ENCODE measurements around the gene ZDHHC14.
"Not testable (repeated sequence)": the region's sequence is repeated elsewhere in the genome, so short reads cannot be mapped to it uniquely, and the experiment has no call there.

The ZDHHC14 gene

DNA sequence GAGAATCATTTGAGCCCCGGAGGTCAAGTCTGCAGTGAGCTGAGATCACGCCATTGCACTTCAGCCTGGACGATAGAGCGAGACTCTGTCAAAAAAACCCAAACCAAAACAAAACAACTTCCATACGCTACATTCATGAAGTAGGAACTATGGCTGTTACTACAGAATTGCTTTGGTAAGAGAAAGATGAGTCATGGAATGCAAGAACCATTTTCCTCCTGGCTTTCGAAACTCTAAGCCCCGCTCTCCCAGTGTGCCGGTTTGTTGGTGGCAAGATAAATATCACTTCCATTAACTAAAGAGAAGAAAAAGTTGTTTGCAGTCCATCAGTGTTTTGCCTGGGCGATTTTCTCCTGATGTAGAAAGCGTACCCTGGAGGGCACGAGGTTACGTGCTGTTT is 61.3 kb downstream of the ZDHHC14 start:
- no peak for DNase-seq (ENCODE audit: low read depth in 1 of 2, low spot score in 1 of 2)

DNA sequence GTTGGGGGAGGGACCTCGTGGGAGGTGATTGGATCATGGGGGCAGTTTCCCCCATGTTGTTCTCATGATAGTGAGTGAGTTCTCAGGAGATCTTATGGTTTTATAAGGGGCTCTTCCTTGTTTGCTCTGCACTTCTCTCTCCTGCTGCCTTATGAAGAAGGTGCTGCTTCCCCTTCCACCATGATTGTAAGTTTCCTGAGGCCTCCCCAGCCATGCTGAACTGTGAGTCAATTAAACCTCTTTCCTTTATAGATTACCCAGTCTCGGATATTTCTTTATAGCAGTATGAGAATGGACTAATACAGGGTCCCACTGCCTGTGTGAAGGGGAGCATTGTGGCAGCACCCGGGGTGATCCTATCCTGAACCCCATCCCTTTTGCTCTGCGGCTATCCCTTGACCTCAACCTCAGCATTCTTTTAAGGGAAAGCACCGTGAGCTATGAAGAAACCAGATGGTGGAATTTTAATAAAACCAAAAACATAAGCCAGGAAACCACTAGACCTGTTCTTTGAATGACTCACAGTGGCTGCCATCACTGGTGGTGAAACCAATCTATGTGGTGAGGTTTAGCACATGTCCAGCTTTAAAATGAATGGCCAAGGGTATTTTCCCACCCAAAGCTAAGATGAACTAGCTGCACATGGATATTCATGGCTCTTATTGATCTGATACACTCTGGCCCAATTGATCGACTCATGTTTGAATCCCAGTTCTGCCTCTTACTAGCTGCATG is 62.2 kb downstream of the ZDHHC14 start:
- no peak for DNase-seq (ENCODE audit: low read depth in 1 of 2, low spot score in 1 of 2)

DNA sequence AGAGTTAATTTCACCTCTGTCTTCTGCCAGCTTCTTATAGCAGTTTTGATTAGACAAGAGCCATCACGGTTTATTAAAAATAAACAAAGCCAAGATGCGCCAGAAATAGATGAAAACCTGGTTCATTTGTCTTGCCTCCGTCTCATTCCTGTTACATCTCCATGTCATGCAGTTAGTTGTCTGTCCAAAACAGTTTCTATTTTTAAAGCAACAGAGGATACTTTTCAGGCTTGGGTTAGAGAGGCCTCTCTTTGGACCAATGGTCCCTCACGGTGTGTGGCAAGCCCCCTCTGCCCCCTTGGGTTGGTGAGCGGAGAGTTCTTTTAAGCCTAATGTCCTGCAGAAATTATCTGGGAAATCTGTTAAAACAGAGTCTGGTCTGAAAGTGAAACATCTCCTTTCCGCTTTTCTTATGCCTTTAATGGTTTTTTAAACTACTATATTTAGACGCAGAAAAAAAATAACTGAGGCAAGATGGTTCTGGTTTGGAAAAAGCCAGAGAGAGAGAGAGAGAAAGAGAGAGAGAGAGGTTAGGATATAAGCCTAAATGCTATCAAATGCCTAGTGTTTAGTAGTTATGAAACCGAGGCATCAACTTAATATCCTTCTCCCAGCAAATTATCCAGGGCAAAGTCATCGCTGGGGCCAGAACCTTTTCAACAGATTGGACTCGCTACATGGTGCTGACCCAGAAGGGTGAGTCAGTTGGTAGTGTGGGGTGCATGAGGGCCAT is 64.5 kb downstream of the ZDHHC14 start:
- DNase-seq (ENCODE audit: low read depth in 1 of 2, low spot score in 1 of 2), result no peak

DNA sequence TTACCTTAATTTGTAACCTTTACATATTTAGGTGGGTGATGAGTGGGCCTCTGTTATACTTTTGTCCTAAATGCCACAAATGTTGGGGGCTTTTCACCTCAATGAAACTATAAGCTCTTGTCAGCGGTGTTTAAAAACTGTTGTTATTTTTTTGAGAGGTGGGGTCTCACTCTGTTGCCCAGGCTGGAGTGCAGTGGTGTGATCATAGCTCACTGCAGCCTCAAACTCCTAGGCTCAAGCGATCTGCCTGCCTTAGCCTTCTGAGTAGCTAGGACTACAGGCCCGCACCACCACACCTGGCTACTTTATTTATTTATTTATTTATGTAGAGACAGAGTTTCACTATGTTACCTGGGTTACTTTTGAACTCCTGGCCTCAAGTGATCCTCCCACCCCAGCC is 66.7 kb downstream of the ZDHHC14 start:
- DNase-seq (ENCODE audit: low read depth in 1 of 2, low spot score in 1 of 2), result no peak

DNA sequence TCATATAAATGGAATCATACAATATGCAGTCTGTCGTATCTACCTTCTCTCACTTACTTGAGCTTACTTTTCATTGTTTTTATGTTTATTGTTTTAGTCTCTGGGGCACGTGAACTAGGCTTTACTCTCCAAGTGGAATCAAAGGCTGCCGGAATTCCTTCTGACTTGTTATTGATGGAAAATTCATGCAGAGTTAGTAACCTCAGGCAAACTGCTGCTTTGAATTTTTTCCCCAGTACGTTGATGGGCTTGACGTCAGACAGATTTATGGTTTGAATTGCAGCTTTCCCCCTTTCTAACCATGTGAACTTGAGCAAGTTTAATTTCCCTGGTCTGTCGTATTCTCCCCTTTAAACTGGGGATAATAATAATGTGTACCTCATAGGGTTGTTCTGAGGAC is 68.6 kb downstream of the ZDHHC14 start:
- no peak for DNase-seq (ENCODE audit: low read depth in 1 of 2, low spot score in 1 of 2)

DNA sequence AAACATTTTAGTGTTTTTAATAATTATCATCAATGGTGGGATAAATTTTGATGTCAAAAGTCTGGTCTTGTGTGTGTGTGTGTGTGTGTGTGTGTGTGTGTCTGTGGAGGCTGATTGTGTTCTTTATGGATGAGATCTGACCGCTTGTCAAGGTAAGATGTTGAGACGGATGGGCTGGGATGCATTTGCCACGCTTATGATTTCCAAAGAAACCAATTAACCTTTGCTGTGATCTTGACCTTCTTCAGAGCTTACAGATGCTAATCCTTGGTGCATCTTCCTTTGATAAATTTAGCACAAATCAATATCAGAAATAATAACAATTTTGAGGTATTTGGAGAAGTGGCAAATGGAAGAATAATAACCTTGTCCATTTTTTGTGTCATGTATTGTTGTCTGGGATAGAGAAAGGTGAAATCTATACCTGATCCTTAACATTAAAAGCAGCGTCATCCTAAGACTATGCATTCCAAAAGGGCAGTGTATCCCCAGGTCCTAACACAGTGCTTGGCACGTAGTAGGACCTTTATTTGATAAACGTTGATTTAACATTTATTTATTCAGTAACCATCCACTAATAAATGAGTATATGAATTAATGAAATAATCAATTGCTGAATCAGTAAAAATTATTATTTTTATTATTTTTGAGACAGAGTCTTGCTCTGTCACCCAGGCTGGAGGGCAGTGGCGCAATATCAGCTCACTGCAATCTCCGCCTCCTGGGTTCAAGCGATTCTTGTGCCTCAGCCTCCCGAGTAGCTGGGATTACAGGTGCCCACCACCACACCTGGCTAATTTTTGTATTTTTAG is 70.1 kb downstream of the ZDHHC14 start:
- DNase-seq (ENCODE audit: low read depth in 1 of 2, low spot score in 1 of 2), result no peak

DNA sequence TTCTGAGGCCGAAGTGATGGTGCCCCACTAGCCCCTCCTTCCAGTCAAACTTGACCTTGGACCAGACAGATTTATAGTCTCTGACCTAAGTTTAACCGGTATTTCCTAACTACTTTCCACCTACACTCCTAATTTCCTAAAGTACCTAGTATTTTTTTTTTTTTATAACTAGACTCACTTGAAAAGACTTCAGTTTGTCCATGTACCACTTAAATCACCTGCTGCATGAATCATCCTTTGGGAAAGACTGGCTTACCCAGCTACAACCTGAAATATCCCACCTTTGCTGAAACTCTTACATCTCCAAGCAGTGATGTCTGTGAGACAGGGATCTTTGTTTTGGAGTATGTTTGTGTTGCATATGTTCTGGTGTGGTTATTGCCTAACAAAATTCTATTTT is 71.1 kb downstream of the ZDHHC14 start:
- no peak for DNase-seq (ENCODE audit: low read depth in 1 of 2, low spot score in 1 of 2)

DNA sequence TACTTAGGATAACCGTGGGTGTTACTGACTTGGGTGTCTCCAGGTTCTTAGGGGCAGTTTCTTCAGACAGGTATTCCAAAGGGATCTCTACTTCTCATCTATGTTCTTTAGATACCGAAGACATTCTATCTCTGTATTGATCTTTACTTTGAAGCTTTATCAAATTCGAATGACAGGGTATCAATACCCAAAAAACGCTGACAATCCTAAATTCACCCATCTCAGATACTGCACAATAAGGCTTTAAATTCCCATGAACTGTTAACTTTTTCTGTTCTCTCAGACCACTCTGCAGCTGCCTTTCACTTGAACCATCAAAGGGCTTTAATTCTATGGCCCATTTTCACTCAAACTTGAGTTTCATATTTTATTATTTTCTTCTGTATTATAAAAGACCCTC is 72.1 kb downstream of the ZDHHC14 start:
- DNase-seq (ENCODE audit: low read depth in 1 of 2, low spot score in 1 of 2), result no peak

DNA sequence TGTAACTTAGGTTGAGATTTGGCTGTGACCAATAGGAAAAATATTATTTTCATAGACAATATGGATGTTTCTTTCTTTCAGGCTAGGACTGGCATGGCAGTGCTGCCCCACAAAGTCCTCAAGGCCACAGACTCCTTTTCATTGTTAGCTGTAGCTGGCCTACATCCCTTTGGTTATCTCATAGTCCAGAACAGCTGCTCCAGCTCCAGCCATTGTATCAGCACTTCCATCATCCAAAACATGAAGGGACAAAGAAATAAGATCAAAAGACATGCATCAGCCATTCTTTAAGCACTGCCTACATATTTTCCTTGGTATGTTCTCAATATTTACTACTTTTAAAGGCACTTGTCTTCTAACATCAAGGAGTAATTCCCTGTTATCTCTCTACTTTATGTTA is 73.0 kb downstream of the ZDHHC14 start:
- no peak for DNase-seq (ENCODE audit: low read depth in 1 of 2, low spot score in 1 of 2)

DNA sequence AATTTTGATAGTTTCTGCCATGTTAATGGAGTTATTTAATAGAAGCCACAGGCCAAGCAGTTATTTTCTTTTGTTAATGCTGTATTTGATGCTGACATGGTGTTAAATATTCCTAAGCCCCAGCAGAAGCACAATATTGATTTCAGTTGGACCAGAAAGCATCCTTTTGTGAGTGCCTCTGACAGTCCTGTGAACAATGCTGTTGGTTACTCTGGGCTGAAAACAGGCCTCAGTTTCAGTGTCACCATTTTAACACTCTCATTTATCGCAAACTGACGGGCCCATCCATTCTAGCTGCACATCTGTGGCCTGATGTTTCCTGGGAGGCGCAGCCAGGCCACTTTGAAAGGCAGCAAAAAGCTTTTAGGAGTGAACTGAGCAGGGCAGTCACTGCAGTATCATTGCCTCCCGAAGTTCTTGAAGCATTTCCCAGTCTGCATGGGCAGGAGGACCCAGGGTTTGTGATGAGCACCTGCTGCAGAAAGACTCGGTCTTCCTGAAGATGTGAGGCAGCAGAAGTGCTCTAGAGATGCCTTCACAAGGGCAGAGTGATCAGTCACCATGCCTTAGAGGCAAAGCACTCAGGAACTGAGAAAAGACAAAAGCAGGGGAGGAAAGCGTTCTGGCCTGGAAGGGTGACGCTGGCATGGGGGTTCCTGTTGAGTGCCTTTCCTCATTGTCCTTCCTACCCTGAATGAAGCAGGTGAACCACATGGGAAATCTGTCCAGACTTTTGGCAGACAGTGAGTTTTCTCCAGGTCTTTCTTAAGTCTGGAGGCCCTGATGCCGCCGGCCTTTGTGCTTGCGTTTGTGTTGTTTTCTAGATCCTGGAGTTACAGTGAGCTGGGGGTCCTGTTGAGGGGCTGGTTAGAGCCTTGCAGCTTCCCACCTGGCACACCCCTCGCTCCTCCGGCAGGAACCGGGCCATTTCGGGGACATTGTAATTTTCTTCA is 74.0 kb downstream of the ZDHHC14 start:
- DNase-seq (ENCODE audit: low read depth in 1 of 2, low spot score in 1 of 2), result no peak

DNA sequence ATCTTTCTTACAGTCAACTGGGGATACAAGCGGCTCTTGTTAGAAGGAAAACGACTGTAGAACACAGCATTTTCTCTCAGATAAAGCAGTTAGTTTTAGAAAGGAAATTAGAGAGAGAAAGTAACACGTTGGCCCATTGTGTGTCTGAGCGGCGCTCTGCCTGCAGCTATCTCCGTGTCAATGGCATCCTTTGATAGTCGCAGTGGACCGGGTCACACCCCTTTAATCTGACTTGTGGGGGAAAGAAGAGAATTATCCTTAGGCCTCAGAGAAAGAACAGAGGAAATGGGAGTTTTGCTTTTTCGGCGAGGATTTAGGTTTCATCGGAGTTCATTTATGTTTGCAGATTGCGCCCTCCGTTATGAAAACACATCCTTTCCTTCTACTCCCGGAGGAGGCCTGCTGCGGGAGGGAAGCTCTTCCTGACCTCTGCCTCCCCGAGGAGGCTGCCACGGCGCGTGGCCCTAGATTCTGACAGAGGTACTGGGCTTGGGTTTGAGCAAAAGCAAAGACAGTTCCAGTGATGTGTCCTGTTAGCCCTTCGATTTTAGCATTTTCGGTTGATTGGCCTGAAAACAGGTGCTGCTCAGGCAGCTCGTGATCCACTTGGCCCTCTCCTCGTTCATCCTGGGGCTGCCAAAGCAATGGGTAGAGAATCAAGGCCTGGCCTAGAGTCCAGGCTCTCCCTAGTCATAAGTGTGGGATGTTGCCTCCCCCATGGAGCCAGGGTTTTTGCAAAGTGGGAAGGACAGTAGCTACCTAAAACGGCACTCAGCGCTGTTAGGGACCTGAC is 74.9 kb downstream of the ZDHHC14 start:
- no peak for DNase-seq (ENCODE audit: low read depth in 1 of 2, low spot score in 1 of 2)

DNA sequence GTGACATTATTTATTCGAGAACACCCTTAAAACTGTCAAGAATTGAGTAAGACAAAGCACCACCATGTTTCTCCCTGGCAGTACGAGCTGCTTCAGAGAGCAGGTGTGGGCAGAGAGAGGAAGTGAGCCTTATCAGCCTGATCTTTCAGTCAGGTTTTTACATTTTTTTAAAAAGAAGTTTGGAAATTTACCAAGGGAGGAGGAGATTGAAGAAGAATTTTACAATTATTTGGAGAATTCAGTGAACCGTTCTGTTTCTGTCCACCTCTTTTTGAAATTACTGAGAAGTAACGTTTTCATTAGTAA is 75.5 kb downstream of the ZDHHC14 start:
- no peak for DNase-seq (ENCODE audit: low read depth in 1 of 2, low spot score in 1 of 2)

DNA sequence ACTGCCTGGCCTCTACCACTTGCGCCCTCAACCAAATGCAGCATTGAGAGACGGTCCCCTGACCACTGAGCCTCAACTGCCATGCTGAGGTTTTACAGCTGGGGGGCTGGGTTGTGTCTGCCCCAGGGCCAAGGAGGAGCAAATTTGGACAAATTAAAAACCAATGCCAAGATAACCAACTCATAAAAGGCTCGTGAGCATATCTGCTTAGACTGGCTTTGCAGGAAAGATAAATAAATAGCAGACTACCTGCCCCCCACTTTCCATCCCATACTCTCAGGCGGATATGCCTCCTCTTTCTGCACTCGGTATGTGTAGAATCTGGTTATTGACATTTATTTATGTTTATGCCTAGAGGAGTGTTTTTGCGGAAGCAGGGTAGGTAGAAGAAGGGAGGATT is 76.8 kb downstream of the ZDHHC14 start:
- DNase-seq (ENCODE audit: low read depth in 1 of 2, low spot score in 1 of 2), result no peak

DNA sequence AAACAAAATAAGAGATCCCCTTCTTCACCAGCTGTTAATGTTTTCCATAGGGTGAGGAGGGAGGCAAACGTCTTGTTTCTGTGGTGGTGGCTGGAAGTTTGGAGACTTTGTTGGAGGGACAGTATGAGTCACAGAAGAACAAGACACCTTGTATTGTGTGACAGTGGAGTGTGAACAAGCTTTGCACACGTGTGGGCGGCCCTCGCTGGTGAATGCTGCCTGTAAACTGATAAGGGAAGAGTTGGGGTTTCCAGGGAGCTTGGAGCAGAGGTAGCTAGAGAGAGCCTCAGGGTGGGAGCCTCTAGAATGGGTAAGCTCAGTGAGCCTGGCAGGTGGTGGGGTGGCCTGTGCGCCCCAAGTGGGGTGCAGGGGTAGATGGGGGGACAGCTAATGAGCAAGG is 78.3 kb downstream of the ZDHHC14 start:
- no peak for DNase-seq (ENCODE audit: low read depth in 1 of 2, low spot score in 1 of 2)

DNA sequence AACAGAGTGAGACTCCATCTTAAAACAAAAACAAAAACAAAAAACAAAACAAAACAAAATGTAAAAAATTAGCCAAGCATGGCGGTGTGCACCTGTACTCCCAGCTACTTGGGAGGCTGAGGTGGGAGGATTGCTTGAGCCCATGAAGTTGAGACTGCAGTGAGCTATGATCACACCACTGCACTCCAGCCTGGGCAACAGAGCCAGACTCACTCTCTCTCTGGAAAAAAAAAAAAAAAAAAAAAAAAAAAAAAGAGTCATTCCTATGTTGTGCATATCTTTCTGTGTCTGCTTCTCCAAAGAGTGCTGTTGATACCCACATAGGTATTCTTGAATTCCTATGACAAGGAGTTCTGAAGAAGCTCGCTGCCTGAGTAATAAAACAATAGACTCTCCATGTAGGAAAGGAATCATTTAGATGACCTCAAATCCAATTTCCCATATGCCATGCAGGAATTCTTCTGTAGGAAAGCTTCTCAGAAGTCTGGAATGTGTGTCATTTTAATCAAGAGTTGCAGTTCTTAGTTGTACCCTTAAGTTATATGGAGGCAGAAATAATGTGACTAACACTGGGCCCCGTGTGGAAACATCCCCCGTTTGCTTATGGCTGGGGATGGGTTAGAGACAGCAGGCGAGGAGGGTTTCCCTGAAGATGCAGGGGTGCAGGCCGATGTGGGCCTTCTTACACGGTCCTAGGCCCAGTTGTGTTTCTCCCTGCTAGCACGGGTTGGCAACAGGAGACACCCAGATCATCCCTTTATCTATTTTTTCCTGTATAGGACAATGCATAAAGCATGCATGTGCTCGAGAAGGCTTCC is 79.4 kb downstream of the ZDHHC14 start:
- DNase-seq (ENCODE audit: low read depth in 1 of 2, low spot score in 1 of 2), result no peak

DNA sequence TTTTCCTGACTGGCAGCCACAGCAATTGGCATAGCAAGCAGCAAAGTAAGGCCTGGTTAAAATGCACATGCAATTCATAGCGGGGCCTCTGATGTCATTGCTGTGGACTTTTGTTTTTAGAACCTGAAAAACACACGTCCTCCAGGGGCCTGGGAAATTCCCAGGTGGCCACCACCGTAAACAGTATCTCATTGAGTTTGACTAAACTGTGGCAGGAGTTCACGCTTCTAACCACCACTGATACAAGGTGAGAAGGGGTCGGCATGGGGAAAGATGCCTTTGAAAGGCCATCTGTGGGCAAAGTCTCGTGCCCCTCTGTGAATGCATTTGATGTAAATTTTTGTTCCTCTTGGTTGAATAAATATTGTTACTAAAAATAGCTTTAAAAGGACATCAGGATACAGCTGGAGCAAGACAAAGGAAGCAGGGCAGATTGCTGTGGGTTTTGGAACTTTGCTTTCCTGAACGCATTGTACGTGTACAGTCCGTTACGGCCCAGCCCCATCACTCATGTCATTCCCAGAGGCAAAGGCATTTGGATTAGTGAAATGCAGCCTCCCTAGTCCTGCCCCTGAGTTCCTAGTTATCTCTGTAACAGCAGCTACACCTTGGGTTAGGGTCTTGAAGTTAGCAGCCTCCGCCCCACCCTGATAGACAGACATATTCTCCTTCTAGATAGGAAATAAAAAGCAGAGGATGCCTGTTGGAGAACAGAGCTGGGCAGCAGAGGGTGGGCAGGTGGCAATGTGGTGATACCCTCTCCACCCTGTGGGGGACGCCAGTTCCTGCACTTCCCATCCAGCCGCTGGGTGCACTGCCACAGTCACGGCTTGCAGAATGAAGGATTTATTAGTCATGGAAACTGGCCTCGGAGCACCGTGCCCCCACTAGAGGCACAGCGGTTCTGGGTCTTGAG is 80.3 kb downstream of the ZDHHC14 start:
- peak in 1 of 2 donors; percentile 38 for DNase-seq (ENCODE audit: low read depth in 1 of 2, low spot score in 1 of 2)

DNA sequence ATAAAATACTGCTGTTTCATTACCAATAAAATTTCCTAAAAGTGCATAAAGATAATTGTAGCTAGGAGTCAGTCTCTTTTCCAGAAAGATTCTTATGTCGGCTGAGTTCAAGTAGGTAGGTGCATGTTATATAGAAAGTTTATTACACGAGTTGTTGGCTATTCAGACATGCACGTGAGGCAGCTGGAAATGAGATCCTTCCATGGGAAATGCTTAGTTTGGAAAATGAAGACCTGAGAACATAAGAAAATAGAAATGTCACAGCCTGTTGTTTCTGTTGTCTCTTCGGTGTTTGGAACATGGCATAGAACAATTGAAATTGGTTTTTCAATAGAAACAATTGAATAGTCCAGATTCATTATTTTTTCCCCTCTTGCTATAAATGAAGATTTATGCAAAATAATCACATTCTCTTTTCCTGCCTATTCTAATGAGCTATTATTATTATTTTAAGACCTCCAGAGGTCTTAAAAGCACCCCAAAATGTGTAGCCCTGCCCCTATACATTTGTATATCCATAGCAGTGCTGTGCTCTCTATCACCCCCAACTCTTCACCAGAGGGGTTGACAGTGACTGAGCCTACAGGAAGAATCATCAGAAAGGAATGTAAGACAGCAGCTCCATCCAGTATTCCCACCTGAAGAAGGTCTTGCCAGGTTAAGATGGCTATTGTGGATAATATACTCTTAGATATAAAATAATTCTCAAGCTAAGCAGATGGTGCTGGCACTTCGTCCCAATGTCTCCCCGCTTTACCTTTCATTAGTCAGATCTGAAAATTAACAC is 82.2 kb downstream of the ZDHHC14 start:
- DNase-seq (ENCODE audit: low read depth in 1 of 2, low spot score in 1 of 2), result no peak

DNA sequence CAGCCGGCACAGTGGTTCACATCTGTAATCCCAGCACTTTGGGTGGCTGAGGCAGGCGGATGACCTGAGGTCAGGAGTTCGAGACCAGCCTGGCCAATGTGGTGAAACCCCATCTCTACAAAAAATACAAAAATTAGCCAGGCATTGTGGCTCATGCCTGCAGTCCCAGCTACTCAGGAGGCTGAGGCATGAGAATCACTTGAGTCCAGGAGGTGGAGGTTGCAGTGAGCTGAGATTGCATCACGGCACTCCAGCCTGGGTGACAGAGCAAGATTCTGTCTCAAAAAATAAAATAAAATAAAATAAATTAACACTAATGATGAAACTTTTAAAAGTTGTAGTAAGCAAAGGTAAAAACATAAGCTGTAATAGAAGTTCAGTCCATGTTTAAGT is 82.7 kb downstream of the ZDHHC14 start:
- not testable (repeated sequence) for DNase-seq (ENCODE audit: low read depth in 1 of 2, low spot score in 1 of 2)

Measured in activated T-helper 1 cell treated with anti-CD3 and anti-CD28 coated beads, Interleukin-2, amount 50 U/mL, for 16 hours (primary cell).